Activated CD4-positive, alpha-beta T cell treated with anti-CD3 and anti-CD28 coated beads, Interleukin-2, amount 50 U/mL, for 16 hours (primary cell): ENCODE data around the gene MGAT5.

Experiments used
- DNase-seq: peaks from one replicate; pipeline ENCODE4 v3.0.0-alpha.2; 2020

The MGAT5 gene

DNA sequence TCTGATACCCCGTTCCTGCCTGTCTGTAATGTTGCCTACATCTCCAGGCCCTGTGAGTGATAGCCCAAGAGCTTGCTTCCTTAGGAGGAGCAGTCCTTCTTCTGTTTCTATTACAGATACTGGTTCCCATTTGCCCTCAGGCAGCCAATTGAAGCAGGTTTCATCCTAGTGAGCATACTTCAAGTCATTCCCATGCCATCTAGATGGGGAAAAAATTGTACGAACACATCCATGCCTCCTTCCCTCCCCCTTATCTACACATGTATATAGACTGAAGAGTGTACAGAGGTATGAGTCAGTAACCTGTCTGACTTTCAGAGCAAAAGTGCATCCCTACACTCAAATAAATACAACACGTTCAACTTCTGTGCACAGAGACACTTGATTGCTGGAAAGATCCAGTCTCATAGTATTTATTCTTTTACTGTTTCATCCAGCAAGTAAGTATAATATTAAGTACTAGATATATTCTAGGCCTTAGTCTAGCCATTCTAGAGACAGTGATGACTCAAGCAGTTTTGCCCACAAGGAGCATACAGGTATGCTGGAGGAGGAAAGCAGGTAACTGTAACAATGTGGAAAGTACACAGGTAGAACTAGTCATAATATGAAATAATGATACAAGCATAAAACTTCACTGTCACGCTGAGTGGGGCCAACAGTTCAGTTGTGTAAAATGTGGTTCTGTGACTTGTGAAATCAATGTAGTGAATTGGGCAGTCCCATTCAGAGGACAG is 153.4 kb downstream of the MGAT5 start:
- no peak for DNase-seq

DNA sequence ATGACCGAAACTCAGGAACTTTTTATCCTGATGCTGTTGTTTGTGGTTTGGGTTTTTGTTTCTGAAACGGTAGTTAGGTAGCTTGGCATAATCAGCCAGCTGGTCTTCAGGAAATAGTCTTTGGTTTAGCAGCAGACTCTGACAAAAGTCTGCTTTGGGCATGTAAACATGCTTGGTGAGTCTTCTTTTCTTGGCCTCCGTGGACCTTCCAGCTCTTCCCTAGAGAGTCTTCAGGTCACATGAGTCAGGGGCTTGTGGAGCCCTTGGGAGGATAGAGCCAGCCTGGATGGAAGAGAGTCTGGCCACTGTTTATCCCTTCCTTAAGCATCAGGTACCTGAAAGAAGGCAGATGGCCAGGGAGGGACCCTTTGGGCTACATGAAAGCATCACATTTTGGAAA is 154.5 kb downstream of the MGAT5 start:
- DNase-seq, result no peak

DNA sequence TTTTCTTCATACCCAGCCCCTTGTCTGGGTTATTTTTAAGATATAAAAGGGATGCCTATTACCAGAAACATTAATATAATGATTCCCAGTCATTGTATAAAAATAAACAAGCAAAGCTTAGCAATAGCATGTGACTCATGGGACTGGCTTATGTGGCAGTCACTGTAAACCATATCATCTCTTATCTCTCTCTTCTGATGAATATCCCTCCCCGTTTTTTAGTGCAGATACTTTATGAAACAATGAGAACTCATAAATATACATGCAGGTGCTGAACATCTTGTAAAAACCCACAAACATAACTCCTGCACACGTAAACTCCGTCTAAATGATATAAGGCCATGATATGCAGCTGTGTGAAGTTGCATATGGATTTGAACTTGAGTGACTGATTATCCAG is 154.9 kb downstream of the MGAT5 start:
- no peak for DNase-seq

DNA sequence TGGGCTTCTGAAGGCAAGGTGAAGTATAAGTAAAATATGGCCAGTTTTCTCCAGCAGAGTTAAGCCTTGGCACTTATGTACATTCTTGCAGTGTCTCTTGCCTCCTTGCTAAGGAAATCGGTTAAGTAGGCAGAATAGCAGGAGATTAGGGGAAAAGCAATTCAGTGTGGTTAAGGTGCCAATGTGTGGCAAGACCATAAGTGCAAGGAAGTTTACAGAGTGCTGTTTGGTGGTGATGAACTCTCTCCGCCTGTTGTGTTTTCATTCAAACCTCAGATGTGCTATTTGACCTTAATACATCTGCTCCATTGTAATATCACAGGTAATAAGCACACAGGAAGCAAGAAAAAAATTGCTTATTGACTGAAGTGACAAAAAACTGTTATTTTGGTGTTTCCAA is 156.1 kb downstream of the MGAT5 start:
- no peak for DNase-seq

DNA sequence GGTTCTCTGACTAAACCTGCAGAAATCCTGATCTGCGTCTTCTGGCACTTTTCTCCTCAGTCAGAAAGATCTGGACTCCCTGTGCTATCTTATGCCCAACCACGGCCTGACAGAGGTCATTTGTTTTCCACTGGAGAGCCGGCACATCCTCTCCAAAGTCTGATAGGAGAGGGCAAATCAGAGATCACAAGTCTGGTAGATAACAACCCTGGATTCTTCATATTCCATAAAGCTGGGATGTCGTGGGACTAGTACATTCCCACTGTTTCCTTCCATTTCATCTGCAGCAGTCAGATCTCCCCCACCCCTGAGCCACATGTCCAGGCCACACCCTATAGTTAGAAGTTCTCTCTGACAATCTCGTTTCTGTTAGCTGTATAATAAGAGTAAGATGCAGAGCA is 157.0 kb downstream of the MGAT5 start:
- no peak for DNase-seq

DNA sequence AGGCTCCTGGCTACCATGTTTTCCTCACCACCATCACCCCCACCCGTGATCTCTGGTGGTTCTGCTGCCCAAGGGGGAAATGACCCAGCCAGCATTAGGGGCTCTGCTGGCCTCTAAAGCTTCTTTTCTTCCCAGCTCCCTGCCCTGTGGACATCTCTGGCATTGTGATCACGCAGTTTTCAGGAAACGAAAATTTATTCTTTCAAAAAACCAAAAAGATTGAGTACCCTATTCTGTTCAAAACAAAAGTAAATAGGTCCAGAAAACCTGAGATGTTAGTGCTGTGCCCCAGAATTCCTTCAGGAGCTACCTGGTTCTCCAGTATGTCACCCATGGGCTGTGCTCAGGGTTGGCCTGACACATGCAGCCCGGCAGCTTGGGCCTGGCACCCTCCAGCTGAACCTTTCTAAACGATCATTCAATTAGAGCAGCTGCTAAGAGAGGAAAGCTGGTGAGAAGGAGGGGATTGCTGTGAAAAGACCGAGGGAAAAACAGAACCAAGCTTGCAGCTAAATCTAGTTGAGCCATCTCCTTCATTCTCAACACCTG is 157.5 kb downstream of the MGAT5 start:
- no peak for DNase-seq

DNA sequence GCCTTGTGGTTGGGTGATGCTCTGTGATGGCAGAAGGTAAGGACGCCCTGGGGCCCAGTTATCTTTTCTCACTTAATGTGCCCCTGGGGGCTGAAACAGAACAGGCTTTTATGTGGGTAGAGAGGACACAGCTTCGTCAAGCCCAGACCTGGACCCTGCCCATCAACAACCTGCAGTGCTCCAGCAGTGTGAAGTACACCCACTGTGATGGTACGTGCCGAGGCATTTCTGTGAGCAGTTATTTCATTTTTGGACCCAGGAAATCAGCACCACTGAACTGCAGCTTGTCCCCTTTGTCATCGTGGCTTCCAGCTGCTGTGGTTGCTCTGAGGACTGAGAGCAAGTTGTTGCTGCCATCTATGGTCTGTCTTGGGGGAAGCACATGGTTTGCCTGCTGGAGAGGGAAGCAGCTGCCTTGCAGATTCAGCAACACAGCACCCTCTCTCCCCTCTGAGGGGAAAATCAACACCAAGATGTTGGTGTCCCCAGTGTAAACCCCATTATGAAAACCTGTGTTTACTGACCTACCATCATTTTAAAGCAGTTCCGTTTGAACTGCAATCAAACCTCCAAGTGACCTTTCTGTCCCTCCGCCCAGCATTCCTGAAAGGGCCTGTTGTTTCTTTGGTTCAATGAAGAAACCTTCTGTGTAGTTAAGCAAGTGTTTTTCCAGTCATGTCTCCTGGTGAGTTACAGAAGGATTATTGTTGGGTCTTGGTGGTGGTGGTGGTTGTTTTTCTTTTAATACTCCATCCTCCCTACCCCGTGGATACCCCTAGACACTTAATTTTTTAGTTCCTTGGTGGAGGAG is 158.2 kb downstream of the MGAT5 start:
- peak; percentile 80 for DNase-seq

DNA sequence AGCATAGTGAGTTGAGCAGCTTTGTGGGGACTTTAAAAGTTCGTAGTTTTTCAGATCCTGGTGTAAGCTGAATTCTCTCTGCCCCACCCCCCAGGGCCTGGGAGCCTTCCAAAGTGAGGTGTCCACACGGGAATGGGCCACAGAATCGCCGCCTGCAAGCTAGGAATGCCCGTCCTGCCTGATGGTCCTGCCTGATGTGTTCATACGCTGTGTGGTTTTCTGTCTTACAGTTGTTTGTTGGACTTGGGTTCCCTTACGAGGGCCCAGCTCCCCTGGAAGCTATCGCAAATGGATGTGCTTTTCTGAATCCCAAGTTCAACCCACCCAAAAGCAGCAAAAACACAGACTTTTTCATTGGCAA is 158.7 kb downstream of the MGAT5 start:
- no peak for DNase-seq

DNA sequence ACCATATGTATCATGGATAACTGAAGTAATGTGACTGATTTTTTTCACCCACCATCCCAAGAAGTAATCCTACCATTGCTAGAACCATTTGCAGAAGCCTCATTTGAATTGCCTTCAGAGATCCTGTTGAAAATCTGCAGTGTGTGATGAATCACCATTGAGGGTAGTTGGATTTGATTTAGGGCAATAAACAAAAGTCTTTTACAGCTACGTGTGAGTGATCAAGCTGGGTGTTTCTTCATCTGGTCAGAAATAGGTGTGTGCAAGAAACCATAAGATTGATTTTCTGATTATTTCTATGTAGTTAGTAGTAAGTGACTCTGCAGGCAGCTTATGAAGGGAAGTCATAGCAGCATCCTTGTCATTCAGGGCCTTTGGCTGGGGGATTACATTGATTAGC is 159.6 kb downstream of the MGAT5 start:
- no peak for DNase-seq

DNA sequence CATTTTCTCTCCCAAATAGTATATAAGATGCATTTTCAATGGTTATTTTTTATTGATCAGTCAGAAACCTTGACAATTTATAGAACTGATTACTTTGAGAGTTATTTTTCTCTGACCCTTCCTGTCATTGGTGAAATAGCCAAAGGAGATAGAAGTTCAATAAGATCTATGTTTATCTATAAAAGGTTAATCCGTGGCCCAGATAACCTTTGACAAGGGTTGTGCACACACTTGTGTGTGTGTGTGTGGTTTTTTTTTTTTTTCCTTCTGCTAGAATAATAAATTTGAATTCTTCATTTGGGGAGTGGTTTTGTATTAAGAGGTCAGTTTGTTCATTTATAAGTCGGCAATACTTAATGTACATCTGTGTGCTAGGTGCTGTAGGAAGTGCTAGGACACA is 160.0 kb downstream of the MGAT5 start:
- no peak for DNase-seq

DNA sequence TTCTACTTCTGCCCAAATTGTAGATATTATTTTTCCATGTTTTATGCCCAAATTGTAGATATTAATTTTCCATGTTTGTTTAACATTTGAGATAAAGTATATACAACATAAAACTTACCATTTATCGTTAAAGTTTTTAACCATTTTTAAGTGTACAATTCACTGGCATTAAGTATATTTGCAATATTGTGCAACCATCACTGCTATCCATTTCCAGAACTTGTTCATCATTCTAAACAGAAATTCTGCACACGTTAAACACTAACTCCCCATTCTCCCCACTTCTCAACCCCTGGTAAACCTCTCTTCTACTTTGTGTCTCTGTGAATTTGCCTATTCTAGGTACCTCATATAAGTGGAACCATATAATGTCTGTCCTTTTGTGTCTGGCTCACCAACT is 162.1 kb downstream of the MGAT5 start:
- no peak for DNase-seq

DNA sequence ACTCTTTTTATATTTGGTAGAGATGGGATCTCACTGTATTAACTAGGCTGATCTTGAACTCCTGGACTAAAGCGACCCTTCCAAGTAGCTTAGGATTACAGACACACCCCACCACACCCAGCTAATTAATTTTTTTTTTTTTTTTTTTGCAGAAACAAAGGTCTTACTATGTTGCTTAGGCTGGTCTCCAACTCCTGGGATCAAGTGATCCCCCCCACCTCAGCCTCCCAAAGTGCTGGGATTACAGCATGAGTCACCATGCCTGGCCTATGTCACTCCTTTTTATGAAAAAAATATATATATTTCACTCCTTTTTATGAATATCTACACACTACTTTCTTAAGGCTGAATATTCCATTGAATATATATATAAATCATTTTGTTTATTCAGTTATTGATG is 162.8 kb downstream of the MGAT5 start:
- no peak for DNase-seq

DNA sequence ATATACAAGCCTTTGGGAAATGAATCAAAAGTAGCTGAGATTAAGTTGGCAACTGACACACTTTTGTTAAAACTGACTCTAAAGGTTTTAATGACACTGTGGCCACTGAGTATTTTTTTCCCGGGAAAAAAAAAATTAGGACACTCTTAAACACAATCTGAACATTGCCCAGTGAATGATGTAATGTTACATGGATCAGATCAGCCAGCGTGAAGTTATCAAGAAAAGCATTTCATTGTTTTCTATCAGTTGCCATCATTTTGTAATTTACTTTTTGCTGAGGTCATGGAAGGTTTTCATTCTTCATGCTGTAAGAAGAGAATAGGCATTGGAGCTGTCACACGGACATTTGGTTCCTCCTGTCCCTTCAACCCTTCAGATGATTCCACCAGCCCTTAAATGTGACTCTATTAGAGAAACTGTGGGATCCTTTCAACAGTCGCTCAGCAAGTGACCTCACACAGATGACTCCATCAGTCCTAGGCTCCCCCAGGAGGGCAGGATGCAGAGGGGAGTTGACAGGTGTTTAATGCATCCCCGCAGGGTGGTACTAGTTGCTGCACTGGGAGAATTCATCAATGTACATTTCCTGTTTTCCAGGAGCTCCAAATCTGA is 164.2 kb downstream of the MGAT5 start:
- no peak for DNase-seq

DNA sequence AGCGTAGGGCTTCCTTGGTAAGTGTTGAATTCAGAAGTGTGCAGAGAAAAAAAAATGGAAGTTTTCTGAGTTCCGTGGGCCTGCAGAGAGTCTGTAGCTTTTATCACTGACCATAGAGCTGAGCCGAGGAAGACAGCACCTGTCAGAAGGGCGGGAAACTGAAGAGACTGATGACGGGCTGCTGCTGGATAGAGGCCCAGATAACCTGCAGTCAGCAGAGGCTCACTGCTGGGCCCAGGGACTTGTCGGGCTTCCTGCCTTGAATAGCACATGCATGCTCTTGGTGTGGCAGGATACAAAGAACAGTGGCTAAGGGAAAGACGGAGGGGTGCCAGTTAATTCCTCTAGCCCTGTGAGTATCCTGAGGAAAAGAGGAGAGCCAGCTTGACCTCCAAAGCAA is 166.4 kb downstream of the MGAT5 start:
- DNase-seq, result no peak

DNA sequence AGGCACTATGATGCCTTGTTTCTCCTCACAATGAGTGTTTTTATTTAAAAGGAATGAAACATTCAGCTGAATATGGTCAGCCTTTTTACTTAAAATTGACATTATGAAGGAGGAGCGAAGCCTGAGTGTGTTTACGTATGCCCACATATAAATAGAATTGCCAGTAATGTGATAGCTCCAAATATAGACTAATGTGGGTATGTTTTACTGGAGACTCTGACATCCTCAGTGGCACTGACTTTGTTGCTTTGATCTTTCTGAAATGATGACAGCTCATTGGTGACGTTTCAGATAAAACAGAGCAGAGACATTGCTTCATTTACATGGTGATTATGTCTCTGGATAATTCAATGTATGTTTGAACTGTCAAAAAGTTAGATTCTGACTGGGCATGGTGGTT is 167.0 kb downstream of the MGAT5 start:
- no peak for DNase-seq

DNA sequence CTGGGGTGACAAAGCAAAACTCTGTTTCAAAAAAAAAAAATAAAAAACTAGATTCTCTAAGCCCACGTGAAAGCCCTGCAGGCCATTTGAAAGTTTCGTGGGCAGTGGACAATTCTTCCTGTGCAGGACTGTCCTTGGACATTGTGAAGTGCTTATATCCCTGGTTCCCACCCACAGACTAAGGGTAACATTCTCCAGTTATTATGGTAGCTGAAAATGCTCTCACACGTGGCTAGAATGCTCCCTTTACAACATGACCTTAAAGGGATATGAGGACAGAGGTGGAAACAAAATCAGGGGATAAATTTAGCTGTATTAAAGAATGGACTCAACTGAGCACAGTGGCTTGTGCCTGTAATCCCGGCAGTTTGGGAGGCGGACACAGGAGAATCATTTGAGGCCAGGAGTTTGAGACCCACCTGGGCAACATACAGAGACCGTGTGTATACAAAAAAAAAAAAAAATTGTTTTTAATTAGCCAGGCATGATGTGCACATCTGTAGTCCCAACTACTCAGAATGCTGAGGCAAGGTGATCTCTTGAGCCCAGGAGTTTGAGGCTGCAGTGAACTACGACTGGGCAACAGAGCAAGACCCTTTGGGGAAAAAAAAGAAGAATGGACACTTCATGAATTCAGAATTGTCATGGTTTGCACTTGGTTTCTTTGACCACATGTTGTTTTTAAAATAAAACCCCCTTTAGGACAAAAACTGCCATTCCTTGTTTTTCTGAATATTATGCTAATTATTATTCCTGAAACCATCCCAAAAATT is 167.9 kb downstream of the MGAT5 start:
- no peak for DNase-seq

DNA sequence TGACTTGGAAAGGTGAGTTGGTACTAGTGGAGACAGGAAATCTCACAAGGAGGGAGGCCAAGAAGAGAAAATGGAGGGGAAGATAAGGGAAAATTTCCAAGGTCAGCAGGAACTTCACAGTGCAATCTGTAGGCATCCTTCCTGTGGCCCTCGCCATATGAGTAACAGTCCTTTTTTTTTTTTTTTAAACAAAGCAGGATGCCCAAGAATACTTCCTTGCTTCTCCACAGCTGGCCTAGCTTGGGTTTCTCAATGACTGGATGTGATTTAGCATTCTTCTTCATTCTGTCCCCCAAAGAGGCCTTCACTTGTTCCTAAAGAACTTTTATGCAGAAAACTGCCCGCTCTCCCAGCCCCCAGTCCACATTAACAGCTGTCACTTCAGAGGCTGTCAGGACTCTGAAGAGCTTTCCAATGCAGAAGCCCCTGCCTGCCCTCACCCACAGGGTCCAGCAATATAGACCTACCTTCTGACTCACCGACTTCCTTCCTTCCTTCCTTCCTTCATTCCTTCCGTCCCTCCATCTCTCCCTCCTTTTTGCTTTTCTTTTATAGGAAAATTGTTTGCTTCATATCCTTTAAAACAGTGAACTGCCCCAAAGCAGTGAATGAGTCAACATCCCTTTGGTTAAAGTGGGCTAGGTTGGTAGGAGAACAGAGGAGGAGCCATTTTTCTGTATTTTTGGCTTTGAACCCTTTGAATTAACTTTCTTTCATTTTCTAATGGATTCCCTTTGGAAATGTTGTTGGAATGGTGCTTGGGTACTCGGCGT is 172.0 kb downstream of the MGAT5 start:
- no peak for DNase-seq

DNA sequence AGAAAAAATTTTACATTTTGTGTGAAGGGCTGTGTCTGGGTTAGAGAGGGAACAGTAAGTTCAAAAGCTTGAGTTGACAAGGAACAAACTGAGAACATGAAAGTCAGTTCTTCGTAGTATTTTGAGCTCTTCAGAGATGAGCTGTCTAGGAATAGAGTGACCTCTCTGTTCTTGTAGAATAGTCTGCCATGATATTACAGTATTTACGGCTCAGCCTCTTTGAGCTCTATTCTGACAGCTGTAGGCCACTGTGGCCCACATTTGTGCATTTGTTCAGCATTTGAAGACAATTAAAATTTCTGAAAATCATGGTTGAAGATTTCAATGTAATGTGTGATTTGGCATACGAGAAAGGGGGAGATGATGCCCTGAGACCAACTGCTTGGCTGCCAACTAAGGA is 172.8 kb downstream of the MGAT5 start:
- DNase-seq, result no peak

DNA sequence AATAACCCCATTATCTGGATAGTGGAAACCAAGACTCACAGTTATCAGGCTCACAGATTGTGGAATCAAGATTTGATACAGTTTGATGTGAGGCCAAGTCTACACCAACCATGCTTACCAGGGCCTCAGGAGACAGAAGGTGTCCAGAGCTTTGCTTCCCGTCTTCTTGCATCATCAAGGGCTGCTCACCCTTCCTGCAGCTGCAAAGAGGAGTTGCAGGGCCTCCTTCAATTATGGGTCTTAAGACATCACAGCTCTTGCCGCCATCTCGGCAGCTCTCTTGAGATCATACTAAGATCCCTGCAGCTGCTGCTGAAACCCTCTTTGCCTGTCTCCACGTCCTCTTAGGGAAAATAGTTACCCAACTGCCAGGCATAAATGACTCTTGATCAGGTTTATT is 176.0 kb downstream of the MGAT5 start:
- DNase-seq, result no peak

DNA sequence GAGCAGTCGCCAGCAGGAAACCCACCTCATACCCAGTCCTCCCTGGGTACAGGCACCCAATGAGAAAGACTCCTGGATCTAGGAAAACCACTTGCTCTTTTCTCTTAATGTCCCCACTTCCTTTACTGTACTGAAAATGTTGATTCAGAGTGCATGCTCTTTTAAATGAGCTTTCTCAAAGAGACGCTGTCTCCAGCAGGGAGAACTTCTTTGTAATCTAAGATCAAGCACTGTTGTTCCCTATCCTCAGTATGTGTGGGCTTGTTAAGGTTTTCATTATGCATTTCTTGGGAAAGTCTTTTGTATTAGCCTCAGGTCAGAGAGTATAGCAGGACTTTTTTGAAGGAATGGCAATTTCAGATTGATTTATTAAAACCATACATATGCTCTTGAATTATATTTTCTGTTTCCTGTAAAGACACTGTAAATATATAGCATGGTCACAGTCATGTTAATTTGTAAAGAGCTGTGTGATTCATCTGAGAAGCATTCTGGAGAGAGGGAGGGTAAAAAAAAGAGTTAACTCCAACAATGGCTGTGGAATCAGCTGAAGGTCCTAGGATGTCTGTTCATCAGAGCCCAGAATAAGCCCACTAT is 178.1 kb downstream of the MGAT5 start:
- DNase-seq, result no peak

DNA sequence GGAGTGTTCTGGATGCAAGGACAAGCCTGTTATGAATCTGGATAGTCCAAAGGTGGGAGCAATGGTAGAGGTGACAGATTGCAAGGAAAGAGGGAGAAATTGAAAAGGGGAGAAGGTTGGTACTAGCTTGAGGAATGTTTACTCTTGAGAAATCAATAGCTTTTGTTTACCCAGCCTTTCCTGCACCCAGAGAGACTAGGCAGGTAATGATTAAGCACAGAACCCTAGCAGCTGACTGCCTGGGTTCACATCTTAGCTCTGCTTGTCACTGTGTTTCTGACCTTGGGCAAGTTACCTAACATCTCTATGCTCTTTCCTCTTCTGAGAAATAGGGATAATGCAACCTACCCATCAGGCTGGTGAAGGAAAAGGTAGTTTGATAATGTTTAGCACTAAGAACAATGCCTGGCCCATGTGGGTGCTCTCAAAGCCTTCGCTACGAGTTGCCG is 178.6 kb downstream of the MGAT5 start:
- DNase-seq, result no peak

DNA sequence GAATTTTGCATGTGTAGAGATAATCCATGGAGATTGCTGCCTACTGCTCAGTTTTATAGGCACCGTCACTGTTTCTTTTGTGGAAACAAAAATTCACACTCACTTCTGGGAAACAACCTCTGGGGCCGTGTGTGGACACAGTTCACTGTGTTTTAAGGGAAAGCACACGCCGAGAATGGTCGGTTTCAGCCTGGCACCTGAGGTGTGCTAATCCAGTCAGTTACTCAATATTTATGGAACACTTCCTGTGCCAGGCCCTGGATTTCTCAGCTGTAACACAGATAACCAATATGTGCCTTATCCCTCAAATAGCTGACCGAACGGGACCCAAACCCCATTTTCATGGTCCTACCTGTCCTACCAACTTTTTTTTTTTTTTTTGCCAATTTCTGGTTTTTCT is 179.6 kb downstream of the MGAT5 start:
- DNase-seq, result no peak
